ENCODE measurements around the gene CHRNE. TPM values are rescaled to one million over a fixed set of nuclear protein-coding genes. Genes with fewer than 3 reads are reported as not detected.

The CHRNE gene
- total RNA-seq, 1 experiment from 2014 or later, result 0.31 TPM

GRCh38 chr17:4901108-4901647 is 1.7 kb downstream of the CHRNE start:
- Histone ChIP-seq H3K79me2 (ENCODE audit: insufficient read depth, low read length) (no peaks in the 10 kb centered on the region), H3K23me2 (ENCODE audit: insufficient read length, low read depth, low read length, poor library complexity, severe bottlenecking) (peaks cover 12% of the 10 kb centered on the region), H4K91ac (ENCODE audit: insufficient read length, low read depth, low read length) (no peak overlapping the region), H4K20me1 (ENCODE audit: control insufficient read depth, insufficient read depth, insufficient read length) (no peaks in the 10 kb centered on the region), H3K4me1 (ENCODE audit: insufficient read depth, low read length) (peaks cover 3% of the 10 kb centered on the region; the same call in 1 of the 2 replicates), H2BK5ac (ENCODE audit: insufficient read length, low read length) (no peak overlapping the region), H2BK120ac (ENCODE audit: low read depth, low read length, poor library complexity, severe bottlenecking) (no peak overlapping the region), H2BK15ac (ENCODE audit: low read depth, low read length) (no peak overlapping the region), H3K4me2 (ENCODE audit: insufficient read depth, insufficient read length, low read length) (peak overlapping the region; percentile 13), H3K27me3 (ENCODE audit: insufficient read depth, low read length) (no peaks in the 10 kb centered on the region), H4K5ac (ENCODE audit: insufficient read length, low read depth, low read length) (no peak overlapping the region), H2AK5ac (ENCODE audit: insufficient read length, low read length) (no peak overlapping the region), H2BK20ac (ENCODE audit: low read depth, low read length, poor library complexity, severe bottlenecking) (no peak overlapping the region), H3K23ac (ENCODE audit: insufficient read length, low read depth, low read length) (no peak overlapping the region), H3K79me1 (ENCODE audit: insufficient read depth, low read depth, low read length, poor library complexity, severe bottlenecking) (no peaks in the 10 kb centered on the region), H4K8ac (replicated peaks; ENCODE audit: insufficient read length, low read depth, low read length) (no peak overlapping the region), H2BK12ac (ENCODE audit: insufficient read length, low read depth, low read length) (no peak overlapping the region), H2AFZ (ENCODE audit: low read length) (no peak overlapping the region), H3T11ph (ENCODE audit: low read length) (no peak overlapping the region), H3K27ac (ENCODE audit: insufficient read length, low read depth, low read length) (no peak overlapping the region), H3K9ac (ENCODE audit: extremely low read depth, insufficient read length, low read length) (no peak overlapping the region), H3K18ac (ENCODE audit: insufficient read length, low read depth, low read length) (no peak overlapping the region), H3K14ac (ENCODE audit: insufficient read depth, low read length) (no peak overlapping the region), H3K56ac (ENCODE audit: insufficient read length, low read depth, low read length) (no peak overlapping the region), H3K9me3 (ENCODE audit: control insufficient read depth, low read depth, low read length) (no peaks in the 10 kb centered on the region), H3K4ac (ENCODE audit: low read depth, low read length) (no peak overlapping the region)
- no CpG with 5 or more reads among the region's 37 CpGs for WGBS (ENCODE audit: extremely low coverage, insufficient read length, low lambda C conversion rate)
- DNase-seq, result no peak
- H3K4me3 Mint-ChIP-seq, result peak overlapping the region; percentile 46 to 88
- H3K4me1 Mint-ChIP-seq, result peaks cover 10 to 28% of the 10 kb centered on the region in 2 experiments
- H3K27me3 Mint-ChIP-seq (ENCODE audit: low read depth), result peaks cover 13% of the 10 kb centered on the region
- TF ChIP-seq, protein P1, sequence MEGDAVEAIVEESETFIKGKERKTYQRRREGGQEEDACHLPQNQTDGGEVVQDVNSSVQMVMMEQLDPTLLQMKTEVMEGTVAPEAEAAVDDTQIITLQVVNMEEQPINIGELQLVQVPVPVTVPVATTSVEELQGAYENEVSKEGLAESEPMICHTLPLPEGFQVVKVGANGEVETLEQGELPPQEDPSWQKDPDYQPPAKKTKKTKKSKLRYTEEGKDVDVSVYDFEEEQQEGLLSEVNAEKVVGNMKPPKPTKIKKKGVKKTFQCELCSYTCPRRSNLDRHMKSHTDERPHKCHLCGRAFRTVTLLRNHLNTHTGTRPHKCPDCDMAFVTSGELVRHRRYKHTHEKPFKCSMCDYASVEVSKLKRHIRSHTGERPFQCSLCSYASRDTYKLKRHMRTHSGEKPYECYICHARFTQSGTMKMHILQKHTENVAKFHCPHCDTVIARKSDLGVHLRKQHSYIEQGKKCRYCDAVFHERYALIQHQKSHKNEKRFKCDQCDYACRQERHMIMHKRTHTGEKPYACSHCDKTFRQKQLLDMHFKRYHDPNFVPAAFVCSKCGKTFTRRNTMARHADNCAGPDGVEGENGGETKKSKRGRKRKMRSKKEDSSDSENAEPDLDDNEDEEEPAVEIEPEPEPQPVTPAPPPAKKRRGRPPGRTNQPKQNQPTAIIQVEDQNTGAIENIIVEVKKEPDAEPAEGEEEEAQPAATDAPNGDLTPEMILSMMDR (conservative IDR thresholded peaks at IDR 0.05), result no peak
- H3K36me3 Mint-ChIP-seq (ENCODE audit: insufficient read depth in 1 of 3, low read depth in 3 of 3), result peaks cover 2 to 10% (median 7%) of the 10 kb centered on the region in 3 experiments; a peak in 5 of 7 replicates
- no peak overlapping the region for H3K27ac Mint-ChIP-seq
- H3K9me3 Mint-ChIP-seq, result no peaks in the 10 kb centered on the region

Data from H9 (cell line).